Testis (tissue), 3 donors: ENCODE measurements around the gene ARHGAP9. TPM values are rescaled to one million over a fixed set of nuclear protein-coding genes. Genes with fewer than 3 reads are reported as not detected.

Experiments used
- DNase-seq: peaks from one replicate; pipeline ENCODE4 v3.0.0-alpha.2; 2019
- H3K27ac ChIP-seq, 2 donors: fragments of 200-600 bp; sonication (generic); one replicate each; pipeline ENCODE4 v1.5.1; 2019
- H3K27me3 ChIP-seq: fragments of 200-600 bp; sonication (generic); one replicate; pipeline ENCODE4 v1.5.1; 2019
- H3K36me3 ChIP-seq: fragments of 200-600 bp; sonication (generic); one replicate; pipeline ENCODE4 v1.5.1; 2017; ENCODE audit warnings: low read depth; ENCODE audit errors: missing control alignments
- H3K4me1 ChIP-seq: fragments of 200-600 bp; sonication (generic); one replicate; pipeline ENCODE4 v1.5.1; 2019
- H3K4me3 ChIP-seq, 2 donors: fragments of 200-600 bp; sonication (generic); one replicate each; pipeline ENCODE4 v1.5.1; 2017 to 2019
- H3K9me3 ChIP-seq: fragments of 200-600 bp; sonication (generic); one replicate; pipeline ENCODE4 v1.5.1; 2017
- POLR2A ChIP-seq: fragments of 450-650 bp; IDR thresholded peaks from one replicate; pipeline ENCODE4 v1.6.1; 2017; ENCODE audit warnings: antibody characterized with exemption, mild to moderate bottlenecking, moderate library complexity
- WGBS, 2 donors: methylation state at CpG; one replicate each; pipeline ENCODE4 v1.1.5; 2018; 5-methylcytosine and 5-hydroxymethylcytosine counted together
- intact Hi-C: fragments of 100-400 bp; cut with DNase I; formaldehyde crosslinking; loops from one replicate; pipeline ENCODE4 v1.15.1; 2023; ENCODE audit warnings: low total_unique reads
- polyA plus RNA-seq: library from polyadenylated mRNA; stranded (reverse); fragments of 350-450 nt; fragmentation: Illumina TruSeq; extraction: RNeasy Lipid Tissue Mini Kit (QIAGEN cat#74804); gene quantifications from one replicate; pipeline ENCODE4 v1.2.3, GENCODE V29; 2014; ENCODE audit warnings: low read depth, low replicate concordance; ENCODE audit not compliant: insufficient read depth
- total RNA-seq, 2 donors: library from RNA; depleted of rRNA; stranded (reverse); fragments of >200 nt; gene quantifications; one replicate each; pipeline ENCODE4 v1.2.3, GENCODE V29; 2016
- TF ChIP-seq, protein P1 (sequence below), 3 experiments: fragments of 450-650 bp in 2 of 3; fragments of 200-600 bp in 1 of 3; sonication (generic) in 1 of 3; IDR thresholded peaks; one replicate each; pipeline ENCODE4 v1.5.1; 2016 to 2019; ENCODE audit warnings: antibody characterized with exemption in 3 of 3, mild to moderate bottlenecking in 2 of 3, moderate library complexity in 1 of 3

Gene ARHGAP9
- total and polyA plus RNA-seq, 3 donors from 2014 or later = 24.8 to 111 (median 29.2) TPM

DNA sequence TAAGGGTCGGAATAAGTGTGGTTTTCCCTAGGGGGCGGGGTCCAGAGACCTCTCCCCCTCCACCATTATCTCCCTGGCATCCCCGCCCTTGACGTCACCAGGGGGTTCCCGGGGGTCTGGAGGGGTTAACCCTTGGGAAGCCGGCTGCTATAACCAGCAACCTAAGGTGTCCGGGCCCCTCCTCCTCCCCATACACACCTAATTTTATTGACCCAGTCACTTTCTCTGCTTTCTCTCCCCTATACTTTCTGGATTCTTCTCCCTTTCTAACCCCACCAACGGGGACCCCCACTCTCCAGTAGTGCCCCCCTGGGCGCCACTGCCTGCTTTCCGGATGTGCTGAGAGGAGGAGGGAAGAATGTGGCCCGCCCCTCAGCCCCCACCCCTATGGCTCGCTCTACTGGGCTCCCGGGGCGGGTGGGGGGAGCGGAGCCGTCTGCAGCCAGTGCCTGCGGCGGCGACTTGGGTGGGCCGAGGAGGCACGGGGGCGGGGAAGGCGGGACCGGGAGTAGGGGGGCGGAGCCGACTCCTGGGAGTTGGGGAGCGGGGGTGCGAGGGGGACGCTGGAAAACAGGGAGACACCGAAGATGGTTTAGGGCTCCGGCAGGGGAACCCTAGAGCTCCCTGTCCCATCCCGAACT, 18.3 kb downstream of the ARHGAP9 start:
- Histone ChIP-seq H3K36me3 (no peaks in the 10 kb centered on the region), H3K27ac (peak overlapping the region; percentile 51 to 90), H3K4me1 (peaks cover 23% of the 10 kb centered on the region), H3K9me3 (no peaks in the 10 kb centered on the region), H3K27me3 (no peaks in the 10 kb centered on the region), H3K4me3 (peak overlapping the region; percentile 64 to 68)
- 0 to 2% methylated on average over 20 to 32 of the region's 32 CpGs for WGBS, 2 donors
- TF ChIP-seq, protein P1, sequence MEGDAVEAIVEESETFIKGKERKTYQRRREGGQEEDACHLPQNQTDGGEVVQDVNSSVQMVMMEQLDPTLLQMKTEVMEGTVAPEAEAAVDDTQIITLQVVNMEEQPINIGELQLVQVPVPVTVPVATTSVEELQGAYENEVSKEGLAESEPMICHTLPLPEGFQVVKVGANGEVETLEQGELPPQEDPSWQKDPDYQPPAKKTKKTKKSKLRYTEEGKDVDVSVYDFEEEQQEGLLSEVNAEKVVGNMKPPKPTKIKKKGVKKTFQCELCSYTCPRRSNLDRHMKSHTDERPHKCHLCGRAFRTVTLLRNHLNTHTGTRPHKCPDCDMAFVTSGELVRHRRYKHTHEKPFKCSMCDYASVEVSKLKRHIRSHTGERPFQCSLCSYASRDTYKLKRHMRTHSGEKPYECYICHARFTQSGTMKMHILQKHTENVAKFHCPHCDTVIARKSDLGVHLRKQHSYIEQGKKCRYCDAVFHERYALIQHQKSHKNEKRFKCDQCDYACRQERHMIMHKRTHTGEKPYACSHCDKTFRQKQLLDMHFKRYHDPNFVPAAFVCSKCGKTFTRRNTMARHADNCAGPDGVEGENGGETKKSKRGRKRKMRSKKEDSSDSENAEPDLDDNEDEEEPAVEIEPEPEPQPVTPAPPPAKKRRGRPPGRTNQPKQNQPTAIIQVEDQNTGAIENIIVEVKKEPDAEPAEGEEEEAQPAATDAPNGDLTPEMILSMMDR (IDR thresholded peaks at IDR 0.05) = no peak
- no peak for TF ChIP-seq POLR2A
- intact Hi-C loops = no loop called here
- peak; percentile 87 for DNase-seq

DNA sequence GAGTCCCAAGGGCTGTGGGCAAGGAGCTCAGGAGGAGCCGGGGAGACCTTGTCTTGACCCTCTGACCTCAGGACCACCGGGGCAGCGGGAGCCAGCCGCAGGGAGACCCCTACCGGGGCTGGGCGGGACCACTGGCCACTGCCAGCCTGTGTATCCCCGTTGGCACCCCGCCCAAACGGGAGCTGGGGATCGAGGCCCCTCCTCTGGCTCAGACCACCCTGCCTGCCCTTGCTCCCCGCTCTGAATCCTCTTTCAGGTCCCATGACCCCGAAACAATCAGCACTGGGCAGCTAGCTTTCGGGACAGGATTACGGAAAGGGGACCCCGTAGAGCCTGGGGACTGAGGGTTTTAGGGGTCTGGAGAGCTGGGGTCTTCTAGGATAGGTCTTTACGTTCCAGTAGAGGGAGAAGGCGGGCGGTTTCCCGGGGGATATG, 18.8 kb downstream of the ARHGAP9 start:
- intact Hi-C loops = no loop called here
- H3K9me3 ChIP-seq = no peaks in the 10 kb centered on the region
- 0 to 1% methylated on average over 4 to 13 of the region's 19 CpGs for WGBS, 2 donors
- no peak for TF ChIP-seq POLR2A
- TF ChIP-seq, protein P1 (IDR thresholded peaks at IDR 0.05) = no peak
- peak overlapping the region; percentile 51 to 90 for H3K27ac ChIP-seq
- H3K4me3 ChIP-seq = peak overlapping the region; percentile 64 to 68
- DNase-seq = no peak
- H3K4me1 ChIP-seq = peaks cover 23% of the 10 kb centered on the region
- H3K36me3 ChIP-seq = no peaks in the 10 kb centered on the region
- no peaks in the 10 kb centered on the region for H3K27me3 ChIP-seq

DNA sequence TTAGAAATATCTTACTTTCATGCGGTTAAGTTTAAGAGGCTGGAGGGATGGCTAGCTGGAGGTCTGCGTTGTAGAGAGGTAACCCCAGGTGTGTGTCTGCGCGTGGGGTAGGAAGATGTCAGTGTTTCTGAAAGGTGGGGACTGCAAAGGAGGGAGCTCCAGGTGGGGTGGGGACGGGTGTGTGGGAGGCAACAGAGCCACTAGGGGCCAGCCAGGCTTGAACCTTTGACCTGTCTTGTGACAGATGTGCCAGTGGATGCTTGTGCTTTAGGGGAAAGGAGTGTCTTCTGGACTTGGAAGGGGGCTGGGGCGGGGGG, 19.2 kb downstream of the ARHGAP9 start:
- DNase-seq = no peak
- 1 to 2% methylated on average over 5 to 6 of the region's 6 CpGs for WGBS, 2 donors
- H3K4me1 ChIP-seq = peaks cover 23% of the 10 kb centered on the region
- TF ChIP-seq, protein P1 (IDR thresholded peaks at IDR 0.05) = no peak
- TF ChIP-seq POLR2A = no peak
- no peaks in the 10 kb centered on the region for H3K9me3 ChIP-seq
- H3K4me3 ChIP-seq = peak overlapping the region; percentile 64 to 68
- intact Hi-C loops = no loop called here
- no peaks in the 10 kb centered on the region for H3K27me3 ChIP-seq
- no peaks in the 10 kb centered on the region for H3K36me3 ChIP-seq
- H3K27ac ChIP-seq = peak overlapping the region; percentile 51 to 90

DNA sequence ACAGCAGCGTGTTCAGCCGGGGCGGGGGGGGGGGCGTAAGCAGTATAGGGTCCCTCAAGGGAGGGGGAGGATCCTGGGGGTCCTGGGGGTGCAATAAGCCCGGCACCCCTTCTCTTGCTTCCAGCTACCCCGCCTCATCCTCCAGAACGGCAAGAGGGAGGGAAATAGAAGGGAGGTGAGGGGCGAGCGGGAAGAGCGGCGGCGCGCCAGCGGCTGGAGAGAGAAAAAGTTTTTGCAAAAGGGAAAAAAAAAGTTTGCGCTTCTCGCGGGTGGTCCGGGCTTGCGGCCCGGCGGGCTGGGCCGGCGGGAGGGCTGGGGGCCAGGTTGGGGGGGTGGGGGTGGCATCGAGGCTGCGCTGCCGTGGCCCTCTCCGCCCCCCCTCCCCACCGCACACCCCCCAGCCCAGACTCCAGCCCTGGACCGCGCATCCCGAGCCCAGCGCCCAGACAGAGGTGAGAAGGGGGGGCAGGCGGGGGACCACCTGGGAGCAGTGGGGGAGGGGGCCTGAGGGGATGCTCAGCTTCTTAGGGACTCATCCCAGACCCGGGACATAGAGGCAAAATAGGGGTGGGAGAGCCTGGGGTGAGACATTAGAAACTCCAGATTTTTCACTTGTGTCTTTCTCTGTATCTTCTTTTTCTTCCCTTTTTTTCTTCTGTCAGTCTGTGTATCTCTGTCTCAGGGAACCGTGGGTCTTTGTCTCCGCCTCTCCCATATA, 19.8 kb downstream of the ARHGAP9 start, which contains the start of gene GLI1:
Gene GLI1, plus strand, starts transcription at position 36 of the 718 bp plus-strand sequence. CDS start 3,907 bp downstream, outside the sequence.
- Histone ChIP-seq H3K36me3 (no peaks in the 10 kb centered on the region), H3K9me3 (no peaks in the 10 kb centered on the region), H3K4me1 (peaks cover 23% of the 10 kb centered on the region), H3K4me3 (peak within 1 kb of the TSS; percentile 64 to 68), H3K27me3 (no peaks in the 10 kb centered on the region), H3K27ac (peak within 1 kb of the TSS; percentile 51 to 90)
- intact Hi-C loops = no loop called here
- TF ChIP-seq, protein P1 (IDR thresholded peaks at IDR 0.05) = no peak
- no peak for TF ChIP-seq POLR2A
- DNase-seq = peak; percentile 44
- WGBS, 2 donors = 0 to 1% methylated on average over 24 to 36 of the region's 36 CpGs
